ENCODE data around the gene MARCHF5. TPM values are rescaled to one million over a fixed set of nuclear protein-coding genes. Genes with fewer than 3 reads are reported as not detected.
"Not testable (repeated sequence)": the region's sequence is repeated elsewhere in the genome, so short reads cannot be mapped to it uniquely, and the experiment has no call there.

Gene MARCHF5
- total RNA-seq, 1 donor from 2014 or later: 38.2 TPM

- intact Hi-C loops (cut with DNase I): no loop called here
- no peak for ATAC-seq (ENCODE audit: poor library complexity)
- no peak for DNase-seq
Measured at GRCh38 chr10:92363498-92363897, 72.5 kb downstream of the MARCHF5 start.

GRCh38 chr10:92366412-92367021 lies 75.5 kb downstream of the MARCHF5 start:
- intact Hi-C loops (cut with DNase I): no loop called here
- ATAC-seq (ENCODE audit: poor library complexity): no peak
- DNase-seq: no peak

- no peak for DNase-seq
- ATAC-seq (ENCODE audit: poor library complexity): no peak
- intact Hi-C loops (cut with DNase I): no loop called here
Measured at GRCh38 chr10:92377962-92378361, 87.0 kb downstream of the MARCHF5 start.

- ATAC-seq (ENCODE audit: poor library complexity): no peak
- intact Hi-C loops (cut with DNase I): no loop called here
- DNase-seq: no peak
Measured at GRCh38 chr10:92381543-92381954, 90.6 kb downstream of the MARCHF5 start.

GRCh38 chr10:92382631-92383030 lies 91.7 kb downstream of the MARCHF5 start:
- ATAC-seq (ENCODE audit: poor library complexity) (no peak), DNase-seq (no peak)
- intact Hi-C loops (cut with DNase I): no loop called here

- intact Hi-C loops (cut with DNase I): no loop called here
- ATAC-seq (ENCODE audit: poor library complexity) (no peak), DNase-seq (no peak)
Measured at GRCh38 chr10:92384741-92385140, 93.8 kb downstream of the MARCHF5 start.

GRCh38 chr10:92385831-92386230 lies 94.9 kb downstream of the MARCHF5 start:
- intact Hi-C loops (cut with DNase I): no loop called here
- DNase-seq (no peak), ATAC-seq (ENCODE audit: poor library complexity) (no peak)

- no peak for ATAC-seq (ENCODE audit: poor library complexity)
- intact Hi-C loops (cut with DNase I): no loop called here
- DNase-seq: no peak
Measured at GRCh38 chr10:92387289-92387940, 96.4 kb downstream of the MARCHF5 start.

- DNase-seq; ATAC-seq (ENCODE audit: poor library complexity); intact Hi-C loops (cut with DNase I): not testable (repeated sequence)
Measured at GRCh38 chr10:92393173-92393572, 102.2 kb downstream of the MARCHF5 start.

- no peak for ATAC-seq (ENCODE audit: poor library complexity)
- no peak for DNase-seq
- intact Hi-C loops (cut with DNase I): no loop called here
Measured at GRCh38 chr10:92395271-92395670, 104.3 kb downstream of the MARCHF5 start.

- ATAC-seq (ENCODE audit: poor library complexity); intact Hi-C loops (cut with DNase I); DNase-seq: not testable (repeated sequence)
Measured at GRCh38 chr10:92402234-92402633, 111.3 kb downstream of the MARCHF5 start.

Other genes starting within 250 kb of the MARCHF5 start
- 14.4 TPM for gene CPEB3, start 89 bp upstream of the MARCHF5 start, total RNA-seq

Data from Right ventricle myocardium superior (tissue), 1 donor.